Measurements from ENCODE around the gene PLCB3. TPM values are rescaled to one million over a fixed set of nuclear protein-coding genes. Genes with fewer than 3 reads are reported as not detected.
"Not testable (repeated sequence)": the region's sequence is repeated elsewhere in the genome, so short reads cannot be mapped to it uniquely, and the experiment has no call there.

The PLCB3 gene
- total RNA-seq, 2 experiments from 2014 or later = 19.7 TPM

DNA sequence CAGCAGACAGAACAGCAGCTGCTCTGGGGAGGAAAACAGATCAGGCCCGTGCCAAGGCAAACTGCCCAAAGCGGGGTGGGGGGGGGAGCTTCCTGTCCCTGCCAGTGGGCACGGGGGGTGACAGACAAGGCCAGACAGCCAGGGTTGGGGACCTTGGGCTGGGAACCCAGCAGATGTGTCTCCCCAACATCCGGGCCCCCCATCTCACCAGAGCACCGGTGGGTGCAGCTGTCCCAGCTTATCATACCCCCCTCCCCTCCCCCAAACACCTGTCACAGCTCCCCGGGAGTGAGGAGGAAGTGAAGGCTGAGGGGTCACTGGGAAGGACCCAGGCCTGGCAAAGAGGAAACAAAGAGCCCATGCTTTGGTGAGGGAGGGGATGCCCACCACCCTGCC, 5.9 kb upstream of the PLCB3 start:
- no peak for ATAC-seq
- H3K27ac Mint-ChIP-seq = peak overlapping the region; percentile 85
- H3K27me3 Mint-ChIP-seq (ENCODE audit: low read depth) = no peaks in the 10 kb centered on the region
- ChIA-PET POLR2A (interaction anchor here (0.6 to 6.3 kb wide), 12 partner anchors 8 to 94 kb away, joined by 3 to 58 read pairs (median 5); partner anchors contain the start of genes CCDC88B, FERMT3, NUDT22 and STIP1), CTCF (interaction anchor here (1.0 to 6.8 kb wide), 9 partner anchors 9 to 86 kb away, joined by 3 to 57 read pairs (median 4); partner anchors contain the start of genes CATSPERZ, ESRRA, FERMT3 and PRDX5)
- peaks cover 21% of the 10 kb centered on the region for H3K36me3 Mint-ChIP-seq (ENCODE audit: low read depth)
- peak overlapping the region; percentile 88 for H3K4me3 Mint-ChIP-seq
- no peaks in the 10 kb centered on the region for H3K9me3 Mint-ChIP-seq (ENCODE audit: insufficient read depth)
- H3K4me1 Mint-ChIP-seq (ENCODE audit: low read depth) = peaks cover 45% of the 10 kb centered on the region
- DNase-seq = peak; percentile 55

DNA sequence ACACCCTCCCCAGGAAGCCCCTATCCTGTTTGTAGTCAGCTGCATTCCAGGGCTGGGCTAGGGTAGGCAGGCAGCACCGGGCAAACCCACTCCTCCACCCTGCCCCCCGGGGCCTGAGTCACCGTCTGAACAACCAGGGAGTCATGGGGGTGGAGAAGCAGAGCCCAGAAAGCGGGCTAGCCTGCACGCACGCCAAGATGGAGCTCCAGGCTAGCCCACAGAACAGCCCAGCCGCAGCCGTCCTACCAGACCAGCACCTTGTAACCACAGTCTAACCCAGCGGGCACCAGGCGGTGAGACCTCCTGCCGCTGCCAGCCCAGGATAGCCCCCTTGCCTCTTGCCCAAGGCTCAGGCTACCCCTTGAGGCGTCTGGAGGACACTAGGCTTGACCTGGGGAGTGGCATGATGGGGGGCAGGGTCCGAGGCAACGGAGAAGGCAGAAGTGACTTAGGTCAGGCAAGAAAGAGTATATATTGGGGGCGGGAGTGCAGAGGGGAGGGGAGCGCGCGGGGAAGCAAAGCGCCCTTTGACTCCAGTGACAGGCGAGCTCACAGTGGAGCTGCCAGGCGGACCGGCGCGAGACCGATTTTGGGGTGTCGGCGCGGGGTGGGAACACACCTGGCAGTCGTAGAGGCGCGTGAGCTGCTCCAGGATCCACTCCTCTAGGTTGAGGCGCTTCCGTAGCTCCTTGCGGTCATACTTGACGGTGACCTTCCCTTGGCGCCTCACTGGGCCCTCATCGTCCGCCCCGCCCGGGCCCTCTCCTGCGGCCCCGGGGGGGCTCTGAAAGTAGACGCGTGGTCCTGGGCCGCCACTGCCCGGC, 5.3 kb upstream of the PLCB3 start:
- ChIA-PET POLR2A (interaction anchor here (0.6 to 6.3 kb wide), 12 partner anchors 8 to 60 kb away, joined by 3 to 58 read pairs (median 5); partner anchors contain the start of genes FERMT3, NUDT22, STIP1 and TRPT1), CTCF (interaction anchor here (1.0 to 6.8 kb wide), 9 partner anchors 10 to 85 kb away, joined by 3 to 57 read pairs (median 4); partner anchors contain the start of genes CATSPERZ, ESRRA, FERMT3 and PRDX5)
- peaks cover 20% of the 10 kb centered on the region for H3K36me3 Mint-ChIP-seq (ENCODE audit: low read depth)
- DNase-seq = peak; percentile 72
- no peaks in the 10 kb centered on the region for H3K27me3 Mint-ChIP-seq (ENCODE audit: low read depth)
- ATAC-seq = peak; percentile 0
- H3K4me1 Mint-ChIP-seq (ENCODE audit: low read depth) = peaks cover 47% of the 10 kb centered on the region
- H3K27ac Mint-ChIP-seq = peak overlapping the region; percentile 85
- peak overlapping the region; percentile 88 for H3K4me3 Mint-ChIP-seq
- H3K9me3 Mint-ChIP-seq (ENCODE audit: insufficient read depth) = no peaks in the 10 kb centered on the region

DNA sequence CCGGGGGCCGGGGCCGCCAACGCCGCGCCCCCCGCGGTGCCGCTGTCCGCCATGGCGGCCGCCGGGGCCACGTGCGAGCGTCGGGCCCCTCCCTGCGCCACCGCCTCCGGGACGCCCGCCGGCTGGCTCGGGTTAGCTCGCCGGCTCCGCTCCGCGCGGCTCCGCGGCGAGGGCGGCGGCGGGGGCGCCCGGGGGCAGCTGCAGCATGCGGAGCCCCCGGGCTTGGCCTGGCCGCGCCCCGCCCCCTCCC, 4.8 kb upstream of the PLCB3 start:
- peak; percentile 25 for ATAC-seq
- H3K27ac Mint-ChIP-seq = peak overlapping the region; percentile 66
- CTCF ChIA-PET = interaction anchor here (1.1 to 6.8 kb wide), 6 partner anchors 9 to 58 kb away, joined by 3 to 57 read pairs (median 8); partner anchors contain the start of genes CATSPERZ, ESRRA and FERMT3

DNA sequence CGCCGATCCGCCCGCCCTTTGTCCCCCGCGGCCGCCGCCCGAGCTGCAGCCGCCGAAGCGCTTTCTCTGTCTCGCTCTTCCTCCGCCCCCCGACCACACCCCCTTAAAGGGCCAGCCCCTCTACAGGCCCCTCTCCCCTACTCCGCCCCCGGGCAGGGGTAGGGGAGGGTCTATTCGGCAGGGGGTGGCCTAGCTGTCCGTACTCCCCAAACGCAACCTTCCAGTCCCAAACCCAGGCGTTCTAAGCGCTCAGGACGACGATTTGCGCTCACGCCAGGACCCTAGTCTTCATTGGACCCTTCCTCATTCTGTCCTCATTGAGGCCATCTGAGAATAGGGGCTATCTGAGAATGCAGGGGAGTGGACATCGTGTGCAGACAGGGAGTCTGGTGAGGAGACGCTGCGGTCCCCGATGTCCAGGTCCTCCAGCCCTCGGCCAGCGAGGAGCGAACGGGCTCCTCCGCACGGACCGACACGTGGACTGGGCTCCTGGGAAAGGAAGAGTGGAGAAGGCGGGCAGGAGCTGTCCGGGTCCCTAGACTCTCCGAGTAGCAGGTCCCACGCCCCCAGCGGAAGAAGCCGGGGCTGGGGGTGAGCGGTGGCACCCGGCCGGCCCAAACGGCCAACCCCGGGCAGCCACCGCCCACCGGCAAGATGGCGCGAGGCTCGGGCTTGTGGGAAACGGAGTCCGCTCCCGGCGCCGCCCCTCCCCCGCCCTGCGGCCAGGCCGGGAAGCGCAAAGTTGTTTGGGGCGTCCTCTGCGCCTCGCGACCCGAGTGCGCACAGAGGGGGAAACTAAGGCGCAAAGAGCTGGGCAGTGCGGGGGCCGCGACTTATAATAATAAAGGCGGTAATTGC, 4.2 kb upstream of the PLCB3 start, which contains the start of gene PPP1R14B:
PPP1R14B (minus strand) TSS at position 73 of the 858 bp plus-strand sequence. CDS start 270 bp downstream, outside the sequence.
- H3K9me3 Mint-ChIP-seq (ENCODE audit: insufficient read depth) = no peaks in the 10 kb centered on the region
- ChIA-PET CTCF (interaction anchor here (0.9 to 6.8 kb wide), 7 partner anchors 9 to 70 kb away, joined by 3 to 57 read pairs (median 5); partner anchors contain the start of genes CATSPERZ, ESRRA, FERMT3 and TRMT112), POLR2A (interaction anchor here (0.6 to 6.3 kb wide), 9 partner anchors 10 to 1690 kb away, joined by 3 to 58 read pairs (median 5); partner anchors contain the start of genes FERMT3, NUDT22, STIP1 and TRMT112)
- no peaks in the 10 kb centered on the region for H3K27me3 Mint-ChIP-seq (ENCODE audit: low read depth)
- H3K36me3 Mint-ChIP-seq (ENCODE audit: low read depth) = peaks cover 20% of the 10 kb centered on the region
- ATAC-seq = peak; percentile 61
- peak within 1 kb of the TSS; percentile 88 for H3K4me3 Mint-ChIP-seq
- peaks cover 53% of the 10 kb centered on the region for H3K4me1 Mint-ChIP-seq (ENCODE audit: low read depth)
- DNase-seq = peak; percentile 85
- H3K27ac Mint-ChIP-seq = peak within 1 kb of the TSS; percentile 85

More for the DNA sequence above, 4.8 kb upstream of the PLCB3 start:
- DNase-seq; H3K9me3 Mint-ChIP-seq (ENCODE audit: insufficient read depth); H3K27me3 Mint-ChIP-seq (ENCODE audit: low read depth): not testable (repeated sequence)
- Mint-ChIP-seq H3K4me1 (ENCODE audit: low read depth) (peaks cover 48% of the 10 kb centered on the region), H3K4me3 (peak overlapping the region; percentile 77), H3K36me3 (ENCODE audit: low read depth) (peaks cover 20% of the 10 kb centered on the region)
- POLR2A ChIA-PET = interaction anchor here (0.6 to 6.3 kb wide), 9 partner anchors 9 to 71 kb away, joined by 3 to 58 read pairs (median 5); partner anchors contain the start of genes FERMT3, NUDT22, STIP1 and TRMT112

DNA sequence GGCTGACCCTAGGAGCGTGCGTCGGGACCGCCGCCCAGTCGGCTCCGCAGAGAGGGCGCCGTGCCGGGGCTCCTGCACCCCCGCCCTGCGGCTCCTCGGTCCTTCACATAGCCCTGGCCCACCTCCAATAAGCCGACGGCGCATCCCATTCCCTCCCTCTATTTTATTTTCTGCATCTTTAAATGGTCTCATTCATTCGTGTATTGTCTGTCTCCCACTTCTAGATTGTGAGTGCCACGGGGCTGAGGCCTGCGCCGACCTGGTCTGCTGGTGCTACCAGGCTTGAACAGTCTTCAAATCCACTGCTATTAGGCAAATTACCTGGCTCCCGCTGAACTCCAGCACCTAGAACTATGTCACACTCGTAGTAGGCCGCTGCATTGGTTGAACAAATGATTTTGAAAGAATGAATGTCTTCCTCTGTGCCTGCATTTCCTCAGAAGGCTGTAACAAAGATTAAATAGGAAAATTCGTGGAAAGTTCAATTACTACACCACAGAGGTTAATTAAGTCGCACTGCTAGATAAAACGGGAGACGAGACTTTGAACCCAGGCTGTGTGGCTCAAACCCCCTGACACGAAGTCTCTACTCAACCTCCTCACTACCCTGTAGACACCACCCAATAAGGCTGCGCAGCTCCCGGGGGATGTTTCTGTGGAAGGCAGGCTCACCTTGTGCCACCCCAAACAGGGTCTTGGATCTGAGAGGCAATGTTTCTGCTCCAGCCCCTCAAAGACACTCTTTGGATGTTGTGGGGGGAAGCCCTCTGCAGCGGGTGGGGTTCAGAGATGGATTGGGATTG, 3.4 kb upstream of the PLCB3 start:
- DNase-seq (no peak), ATAC-seq (no peak)
- Mint-ChIP-seq H3K9me3 (ENCODE audit: insufficient read depth) (no peaks in the 10 kb centered on the region), H3K36me3 (ENCODE audit: low read depth) (peaks cover 14% of the 10 kb centered on the region), H3K4me3 (peak overlapping the region; percentile 59), H3K27ac (peak overlapping the region; percentile 50), H3K4me1 (ENCODE audit: low read depth) (peaks cover 51% of the 10 kb centered on the region), H3K27me3 (ENCODE audit: low read depth) (no peaks in the 10 kb centered on the region)
- ChIA-PET POLR2A (interaction anchor here (0.6 to 5.6 kb wide), 3 partner anchors 41 to 1690 kb away, joined by 3 to 39 read pairs (median 29); partner anchors contain the start of genes FERMT3 and STIP1), CTCF (interaction anchor here (0.9 to 6.8 kb wide), 4 partner anchors 18 to 70 kb away, joined by 3 to 57 read pairs (median 18); partner anchors contain the start of genes DNAJC4, ESRRA, FERMT3 and TRMT112)

DNA sequence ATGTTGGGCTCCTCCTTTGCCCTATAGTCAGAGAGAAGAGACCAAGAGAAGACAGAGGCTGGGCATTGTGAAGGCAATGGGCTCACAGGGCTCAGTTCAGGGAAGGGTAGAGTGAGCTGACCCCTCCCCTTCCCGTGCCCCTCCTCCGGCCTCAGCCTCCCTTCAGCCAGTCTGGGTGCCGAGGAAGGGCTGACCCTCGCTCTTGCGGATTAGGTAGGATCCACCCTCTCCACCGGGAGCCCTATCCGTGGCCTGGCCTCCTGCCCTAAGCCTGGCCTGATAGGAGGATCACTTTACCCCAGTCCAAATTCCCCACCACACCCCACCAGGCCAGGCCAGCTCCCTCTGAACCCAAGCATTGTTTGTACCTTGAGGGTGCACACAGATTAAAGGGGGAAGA, 2.8 kb upstream of the PLCB3 start:
- ChIA-PET POLR2A (interaction anchor here (0.9 kb wide), 1 partner anchor 15 kb away, joined by 3 read pairs; no protein-coding TSS in a partner anchor), CTCF (interaction anchor here (2.9 to 4.4 kb wide), 2 partner anchors 18 to 55 kb away, joined by 10 to 27 read pairs; partner anchors contain the start of genes DNAJC4 and ESRRA)
- Mint-ChIP-seq H3K27ac (no peak overlapping the region), H3K36me3 (ENCODE audit: low read depth) (peaks cover 8% of the 10 kb centered on the region), H3K4me3 (no peak overlapping the region), H3K27me3 (ENCODE audit: low read depth) (no peaks in the 10 kb centered on the region), H3K9me3 (ENCODE audit: insufficient read depth) (no peaks in the 10 kb centered on the region), H3K4me1 (ENCODE audit: low read depth) (peaks cover 50% of the 10 kb centered on the region)
- ATAC-seq = no peak
- no peak for DNase-seq

DNA sequence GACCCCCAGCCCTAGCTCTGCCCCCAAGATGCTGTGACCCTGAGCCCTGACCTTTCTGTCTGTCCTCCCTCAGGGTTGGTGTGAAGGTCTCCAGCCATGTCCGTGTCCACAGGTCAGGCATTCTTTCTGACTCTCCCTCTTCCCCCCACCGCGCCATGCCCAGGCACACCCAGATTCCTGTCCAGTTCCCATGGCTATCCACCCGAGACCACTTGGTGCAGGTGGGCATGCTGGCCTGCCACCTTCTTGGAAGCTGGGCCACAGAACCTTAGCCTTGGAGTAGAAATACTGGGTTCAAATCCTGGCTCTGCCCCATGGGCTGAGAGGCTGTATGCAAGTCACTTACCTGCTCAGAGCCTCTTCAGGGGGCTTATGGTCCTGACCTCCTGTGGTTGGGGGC, 2.3 kb upstream of the PLCB3 start:
- peaks cover 3% of the 10 kb centered on the region for H3K36me3 Mint-ChIP-seq (ENCODE audit: low read depth)
- ChIA-PET CTCF (interaction anchor here (2.0 to 4.4 kb wide), 6 partner anchors 19 to 55 kb away, joined by 10 to 63 read pairs (median 23); partner anchors contain the start of genes CATSPERZ, DNAJC4 and ESRRA), POLR2A (interaction anchor here (0.9 kb wide), 1 partner anchor 15 kb away, joined by 3 read pairs; no protein-coding TSS in a partner anchor)
- ATAC-seq = no peak
- H3K27ac Mint-ChIP-seq = no peak overlapping the region
- no peaks in the 10 kb centered on the region for H3K9me3 Mint-ChIP-seq (ENCODE audit: insufficient read depth)
- no peak for DNase-seq
- no peaks in the 10 kb centered on the region for H3K27me3 Mint-ChIP-seq (ENCODE audit: low read depth)
- H3K4me3 Mint-ChIP-seq = no peak overlapping the region
- peaks cover 51% of the 10 kb centered on the region for H3K4me1 Mint-ChIP-seq (ENCODE audit: low read depth)

DNA sequence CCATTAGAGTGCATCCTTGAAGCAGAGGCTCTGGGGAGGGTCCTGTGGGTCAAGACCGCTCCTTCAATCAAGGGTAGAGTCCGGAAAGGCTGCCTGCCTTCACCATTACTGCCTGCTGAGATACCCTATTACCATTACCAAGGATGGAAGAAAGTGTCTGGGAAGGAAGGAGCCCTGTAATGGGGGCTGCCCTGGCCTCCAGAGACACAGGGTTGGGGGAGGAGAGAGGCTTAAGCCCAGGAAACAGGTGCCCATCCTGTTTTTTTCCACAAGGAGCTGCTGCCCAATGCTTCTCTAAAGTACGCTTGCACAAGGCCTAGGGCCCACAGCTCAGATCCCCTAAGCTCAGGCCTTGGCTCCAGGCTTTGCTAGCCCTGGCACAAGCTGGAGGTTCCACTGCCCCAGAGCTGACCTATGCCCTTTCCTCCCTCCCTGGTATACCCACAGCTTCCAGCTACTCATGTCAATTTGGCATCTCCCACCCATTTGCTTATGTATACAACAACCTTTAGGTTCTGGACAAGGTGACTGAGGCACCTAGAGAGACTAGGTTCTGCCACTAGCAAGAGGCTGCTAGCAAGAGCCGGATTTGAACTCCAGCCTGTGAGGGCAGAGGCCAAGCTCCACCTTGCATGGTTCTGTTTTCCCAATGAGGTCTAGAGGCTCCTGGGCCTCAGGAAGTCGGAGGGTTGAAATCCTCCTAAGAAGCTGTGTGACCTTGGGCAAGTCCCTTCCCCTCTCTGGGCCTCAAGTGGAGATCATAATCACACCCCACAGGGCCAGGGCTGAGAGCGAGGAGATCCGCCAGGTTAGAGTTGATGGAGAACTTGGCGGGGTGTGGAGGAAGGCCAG, 1.5 kb upstream of the PLCB3 start:
- POLR2A ChIA-PET = interaction anchor here (0.6 to 1.5 kb wide), 4 partner anchors 9 to 35 kb away, joined by 3 to 7 read pairs (median 4); partner anchors contain the start of genes BAD and FKBP2
- Mint-ChIP-seq H3K36me3 (ENCODE audit: low read depth) (no peaks in the 10 kb centered on the region), H3K27ac (no peak overlapping the region), H3K4me1 (ENCODE audit: low read depth) (peaks cover 47% of the 10 kb centered on the region), H3K27me3 (ENCODE audit: low read depth) (no peaks in the 10 kb centered on the region), H3K9me3 (ENCODE audit: insufficient read depth) (no peaks in the 10 kb centered on the region), H3K4me3 (no peak overlapping the region)
- CTCF ChIA-PET = interaction anchor here (0.7 to 3.7 kb wide), 11 partner anchors 7 to 91 kb away, joined by 3 to 63 read pairs (median 5); partner anchors contain the start of genes CATSPERZ, DNAJC4 and STIP1
- ATAC-seq (no peak), DNase-seq (no peak)

DNA sequence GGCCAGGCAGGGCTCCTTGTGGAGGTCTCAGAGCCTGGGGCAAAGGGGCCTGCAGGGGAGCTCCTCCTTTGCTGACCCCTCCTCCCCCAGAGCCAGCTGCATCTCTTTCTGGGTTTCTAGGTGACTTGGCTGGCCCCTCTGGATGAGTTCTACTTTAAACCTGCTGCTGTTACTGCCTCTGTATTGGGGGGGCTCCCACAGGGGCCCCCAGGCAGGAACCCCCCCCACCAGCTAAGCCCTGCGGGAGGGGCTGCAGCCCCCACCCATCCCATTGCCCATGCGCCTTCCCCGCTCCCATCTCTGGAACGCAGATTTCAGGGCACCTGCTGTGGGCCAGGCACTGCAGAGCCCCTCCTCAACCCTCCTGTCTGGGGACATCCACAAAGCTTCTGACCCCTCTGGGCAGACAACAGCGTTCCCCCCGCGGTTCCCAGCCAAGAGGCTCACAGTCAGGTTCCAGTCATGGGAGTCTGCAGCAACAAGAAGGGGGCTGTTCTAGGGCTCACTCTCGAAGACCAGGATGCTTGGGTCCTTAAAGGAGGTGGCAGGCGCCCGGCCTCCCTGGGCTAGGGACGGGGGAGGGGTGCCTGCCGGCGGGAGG, 815 bp upstream of the PLCB3 start:
- peaks cover 44% of the 10 kb centered on the region for H3K4me1 Mint-ChIP-seq (ENCODE audit: low read depth)
- no peaks in the 10 kb centered on the region for H3K9me3 Mint-ChIP-seq (ENCODE audit: insufficient read depth)
- H3K36me3 Mint-ChIP-seq (ENCODE audit: low read depth) = no peaks in the 10 kb centered on the region
- H3K27ac Mint-ChIP-seq = no peak overlapping the region
- ChIA-PET POLR2A (interaction anchor here (0.6 to 2.4 kb wide), 6 partner anchors 9 to 43 kb away, joined by 3 to 18 read pairs (median 6); partner anchors contain the start of genes BAD, FERMT3 and FKBP2), CTCF (interaction anchor here (0.7 to 3.7 kb wide), 11 partner anchors 8 to 81 kb away, joined by 3 to 63 read pairs (median 5); partner anchors contain the start of genes CATSPERZ, DNAJC4 and STIP1)
- no peak for ATAC-seq
- H3K4me3 Mint-ChIP-seq = peak overlapping the region; percentile 80
- no peak for DNase-seq
- no peaks in the 10 kb centered on the region for H3K27me3 Mint-ChIP-seq (ENCODE audit: low read depth)
